Naive B cell (primary cell): ENCODE measurements around the gene SLC35G6. TPM values are rescaled to one million over a fixed set of nuclear protein-coding genes. Genes with fewer than 3 reads are reported as not detected.
"Not testable (repeated sequence)": the region's sequence is repeated elsewhere in the genome, so short reads cannot be mapped to it uniquely, and the experiment has no call there.

Experiments used
- ATAC-seq, 2 donors: fragments of 150-1000 bp; cut with Tn5 transposase; 2 replicates each; pipeline ENCODE4 v1.10.0; 2021; ENCODE audit warnings: low read depth in 2 of 2, mild to moderate bottlenecking in 2 of 2, moderate library complexity in 2 of 2
- DNase-seq: peaks from one replicate; pipeline ENCODE4 v3.0.0; 2022
- H3K27ac Mint-ChIP-seq, 6 donors: one replicate each; pipeline ENCODE4 v1.8.0; 2020 to 2022; ENCODE audit warnings: mild to moderate bottlenecking in 6 of 6, mixed read lengths in 6 of 6, moderate library complexity in 5 of 6, inconsistent platforms in 2 of 6
- H3K27me3 Mint-ChIP-seq, 3 donors: one replicate each; pipeline ENCODE4 v1.8.0; 2021 to 2022; ENCODE audit warnings: mixed read lengths in 3 of 3, mild to moderate bottlenecking in 1 of 3
- H3K36me3 Mint-ChIP-seq, 2 donors: one replicate each; pipeline ENCODE4 v1.8.0; 2020 to 2022; ENCODE audit warnings: mixed read lengths in 2 of 2, inconsistent platforms in 1 of 2, mild to moderate bottlenecking in 1 of 2
- H3K4me1 Mint-ChIP-seq, 3 donors: one replicate each; pipeline ENCODE4 v1.8.0; 2020 to 2022; ENCODE audit warnings: mixed read lengths in 3 of 3, inconsistent platforms in 1 of 3, mild to moderate bottlenecking in 1 of 3, moderate library complexity in 1 of 3
- H3K4me3 Mint-ChIP-seq, 8 donors: one replicate each; pipeline ENCODE4 v1.8.0; 2020 to 2022; ENCODE audit warnings: mild to moderate bottlenecking in 8 of 8, mixed read lengths in 8 of 8, moderate library complexity in 8 of 8, inconsistent platforms in 2 of 8
- H3K9me3 Mint-ChIP-seq, 7 donors: one replicate each; pipeline ENCODE4 v1.8.0; 2020 to 2022; ENCODE audit warnings: mixed read lengths in 7 of 7, mild to moderate bottlenecking in 5 of 7, inconsistent platforms in 2 of 7, moderate library complexity in 1 of 7
- polyA plus RNA-seq, 6 donors: library from polyadenylated mRNA; unstranded; fragments of 300-500 nt; fragmentation: Illumina TruSeq; gene quantifications; one replicate each; pipeline ENCODE4 v1.2.3, GENCODE V29; 2021; ENCODE audit warnings: low read depth in 6 of 6

The SLC35G6 gene
- polyA plus RNA-seq, 6 donors from 2014 or later, result 0.14 to 0.39 TPM; not detected in 4

DNA sequence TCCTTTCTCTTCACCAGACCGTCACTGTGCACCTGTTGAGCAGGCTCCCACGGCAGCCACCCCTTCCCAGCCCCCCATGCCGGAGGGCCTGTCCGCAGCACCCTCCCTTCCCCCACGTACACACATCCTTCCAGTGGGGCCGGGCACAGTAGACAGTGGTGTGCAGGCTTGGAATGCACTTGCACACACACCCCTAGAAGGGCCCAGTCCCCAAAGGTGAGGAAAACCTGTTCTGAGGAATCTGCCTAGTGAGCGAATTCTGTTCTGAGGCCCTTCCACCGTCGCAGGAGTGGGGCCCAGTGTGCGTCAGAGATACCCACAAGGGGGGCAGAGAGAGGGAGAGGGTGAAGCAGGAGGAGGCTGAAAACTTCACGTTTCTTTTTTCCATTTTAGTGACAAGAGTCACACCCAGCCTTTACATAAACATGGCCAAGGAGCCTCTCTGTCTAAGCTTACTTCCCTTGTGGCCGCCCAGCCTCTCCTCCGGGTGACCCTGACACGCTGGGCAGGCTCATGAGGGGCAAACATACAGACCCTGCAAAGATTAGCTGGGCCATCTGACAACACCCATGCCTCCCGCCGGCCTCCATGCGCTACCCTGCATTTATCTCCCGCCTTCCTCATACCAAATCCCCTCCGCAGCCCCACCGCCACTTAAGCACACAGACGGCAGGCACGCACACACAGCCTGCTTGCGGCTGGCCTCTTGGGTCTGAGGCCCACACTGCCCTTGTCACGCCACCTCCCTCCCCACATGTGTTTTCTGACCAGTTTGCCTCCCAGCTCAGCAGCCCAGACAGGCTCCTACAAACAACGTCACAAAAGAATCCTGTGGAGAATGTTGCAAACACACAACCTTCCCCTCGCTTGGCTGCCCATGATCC lies 3.6 kb upstream of the SLC35G6 start:
- Mint-ChIP-seq H3K4me3 (peak overlapping the region; percentile 87 to 97 (median 92)), H3K27ac (peak overlapping the region; percentile 33 to 100 (median 92)), H3K36me3 (no peaks in the 10 kb centered on the region), H3K9me3 (no peaks in the 10 kb centered on the region), H3K27me3 (no peaks in the 10 kb centered on the region), H3K4me1 (peaks cover 53 to 74% (median 65%) of the 10 kb centered on the region in 3 donors)
- DNase-seq, result no peak
- no peak for ATAC-seq

DNA sequence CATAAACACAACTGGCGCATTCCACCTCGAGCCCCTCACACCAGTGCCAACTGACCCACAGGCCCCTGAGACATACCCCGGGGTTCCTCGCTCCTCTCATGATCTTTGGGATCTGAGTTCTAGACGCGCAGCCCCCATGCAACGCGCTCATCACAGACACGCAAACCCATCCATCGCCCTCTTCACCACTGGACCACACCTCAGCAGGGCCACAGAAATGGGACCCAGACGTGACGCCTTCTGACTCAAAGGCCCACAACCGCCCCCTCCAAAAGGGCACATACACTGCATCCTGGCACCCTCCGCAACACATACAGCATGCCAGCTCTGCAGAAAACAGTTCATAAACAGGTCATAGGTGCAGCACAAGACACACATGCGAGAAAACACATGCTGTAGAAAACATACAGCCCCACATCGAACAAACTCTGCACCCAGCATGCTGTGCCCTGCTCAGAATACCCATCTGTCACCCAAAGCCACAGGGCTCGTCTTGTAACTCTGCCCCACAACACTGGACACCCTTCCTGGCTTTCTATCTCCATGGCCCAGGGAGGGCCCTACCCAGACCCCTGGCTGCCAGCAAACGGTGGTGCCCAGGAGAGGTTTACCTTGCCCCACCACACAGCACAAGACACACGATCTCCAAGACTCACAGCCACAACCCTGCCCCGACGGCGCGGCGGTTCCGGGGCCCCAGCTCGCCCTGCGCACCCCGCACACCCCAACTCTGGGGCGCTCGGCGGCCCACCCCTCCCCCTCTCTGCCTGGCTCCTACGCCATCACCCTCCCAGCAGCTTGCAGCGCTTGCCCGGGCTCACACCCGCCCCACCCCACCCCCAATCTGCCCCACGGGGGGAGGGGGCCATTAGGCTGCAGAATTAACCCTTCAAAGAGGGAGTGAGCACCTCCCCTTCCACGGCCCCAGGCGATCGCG lies 2.7 kb upstream of the SLC35G6 start:
- no peaks in the 10 kb centered on the region for H3K27me3 Mint-ChIP-seq
- peak overlapping the region; percentile 87 to 97 (median 92) for H3K4me3 Mint-ChIP-seq
- peak; percentile 44 to 47 for ATAC-seq
- peaks cover 60 to 80% (median 69%) of the 10 kb centered on the region in 3 donors for H3K4me1 Mint-ChIP-seq
- no peaks in the 10 kb centered on the region for H3K9me3 Mint-ChIP-seq
- peak; percentile 59 for DNase-seq
- H3K27ac Mint-ChIP-seq, result peak overlapping the region; percentile 86 to 100 (median 91)
- H3K36me3 Mint-ChIP-seq, result no peaks in the 10 kb centered on the region

DNA sequence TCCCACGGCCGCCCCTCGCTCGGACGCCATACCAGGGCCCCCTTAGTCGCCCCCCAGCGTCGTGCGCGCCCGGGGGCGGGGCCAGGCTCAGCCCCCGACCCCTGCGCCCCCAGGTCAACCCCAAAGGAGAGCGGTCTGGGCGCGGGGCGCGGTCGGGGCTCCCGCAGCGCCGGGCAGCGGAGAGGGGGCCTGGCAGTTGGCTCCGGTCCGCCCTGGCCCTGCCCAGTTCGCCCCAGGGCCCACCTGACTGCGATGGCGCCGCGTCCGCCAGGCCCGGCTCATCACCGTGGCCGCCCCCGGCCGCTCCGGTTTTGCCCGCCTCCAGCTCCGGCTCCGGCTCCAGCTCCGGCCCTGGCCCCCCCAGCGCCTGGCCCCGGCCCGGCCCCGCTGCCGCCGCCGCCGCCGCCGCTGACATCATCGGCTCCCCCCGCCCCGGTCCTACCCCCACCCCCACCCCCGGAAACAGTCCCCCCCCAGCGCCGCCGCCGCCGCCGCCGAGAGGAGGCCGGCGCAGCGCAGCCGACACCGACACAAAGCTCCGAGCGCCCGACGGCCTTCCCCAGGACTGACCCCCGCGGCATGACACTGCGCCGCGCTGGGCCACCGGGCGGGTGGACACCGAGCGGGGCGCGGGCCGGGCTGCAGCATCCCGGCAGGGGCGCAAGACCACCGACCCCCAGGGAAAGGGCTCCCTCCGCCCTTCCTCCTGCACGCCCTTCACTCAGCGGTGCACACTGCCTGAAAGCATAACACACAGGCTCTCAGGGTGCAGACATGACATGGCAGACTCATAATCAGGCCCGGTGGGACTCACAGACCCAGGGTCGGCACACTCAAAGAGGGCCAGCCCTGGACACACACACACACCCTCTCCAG lies 1.8 kb upstream of the SLC35G6 start, which contains the start of gene ZBTB4:
ZBTB4 (minus strand) TSS at position 419 of the 876 bp plus-strand sequence. CDS start 12,830 bp downstream, outside the sequence.
- Mint-ChIP-seq H3K4me3 (peak within 1 kb of the TSS; percentile 87 to 97 (median 94)), H3K27me3 (no peaks in the 10 kb centered on the region)

GRCh38 chr17:7480089-7480384 lies 1.2 kb upstream of the SLC35G6 start:
- H3K9me3 Mint-ChIP-seq, result no peaks in the 10 kb centered on the region

More for the DNA sequence above, 1.8 kb upstream of the SLC35G6 start, which contains the start of gene ZBTB4:
- Mint-ChIP-seq H3K27ac (peak within 1 kb of the TSS; percentile 92 to 100 (median 95)), H3K4me1 (peaks cover 62 to 75% (median 74%) of the 10 kb centered on the region in 3 donors), H3K36me3 (no peaks in the 10 kb centered on the region), H3K9me3 (no peaks in the 10 kb centered on the region)
- peak; percentile 9 to 16 for ATAC-seq
- DNase-seq, result peak; percentile 66

DNA sequence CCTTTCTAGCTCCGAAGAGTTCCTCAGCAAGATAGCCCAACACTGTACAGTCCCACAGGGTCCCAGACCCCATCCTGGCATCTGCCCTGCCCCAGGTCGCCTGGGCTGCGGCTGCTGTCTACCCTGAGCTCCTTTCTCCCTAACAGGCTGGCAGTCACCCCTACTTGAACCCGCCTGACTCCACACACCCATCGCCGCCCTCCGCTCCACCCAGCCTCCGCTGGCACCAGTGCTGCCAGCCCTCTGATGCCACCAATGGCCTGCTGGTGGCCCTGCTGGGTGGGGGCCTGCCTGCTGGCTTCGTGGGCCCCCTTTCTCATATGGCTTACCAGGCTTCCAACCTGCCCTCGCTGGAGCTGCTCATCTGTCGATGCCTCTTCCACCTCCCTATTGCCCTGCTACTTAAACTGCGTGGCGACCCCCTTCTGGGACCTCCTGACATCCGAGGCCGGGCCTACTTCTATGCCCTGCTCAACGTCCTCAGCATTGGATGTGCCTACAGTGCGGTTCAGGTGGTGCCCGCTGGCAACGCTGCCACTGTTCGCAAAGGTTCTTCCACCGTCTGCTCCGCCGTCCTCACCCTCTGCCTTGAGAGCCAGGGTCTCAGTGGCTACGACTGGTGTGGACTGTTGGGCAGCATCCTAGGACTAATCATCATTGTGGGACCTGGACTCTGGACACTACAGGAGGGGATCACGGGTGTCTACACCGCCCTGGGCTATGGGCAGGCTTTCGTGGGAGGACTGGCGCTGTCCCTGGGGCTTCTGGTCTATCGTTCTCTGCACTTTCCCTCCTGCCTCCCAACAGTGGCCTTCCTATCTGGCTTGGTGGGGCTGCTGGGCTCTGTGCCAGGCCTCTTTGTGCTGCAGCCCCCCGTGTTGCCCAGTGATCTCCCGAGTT lies 846 bp downstream of the SLC35G6 start:
- Mint-ChIP-seq H3K27ac (peak overlapping the region; percentile 92 to 100 (median 100)), H3K4me3 (peak overlapping the region; percentile 85 to 100 (median 98)), H3K4me1 (peaks cover 66 to 80% (median 79%) of the 10 kb centered on the region in 3 donors)
- H3K9me3 Mint-ChIP-seq, H3K36me3 Mint-ChIP-seq, ATAC-seq, H3K27me3 Mint-ChIP-seq, DNase-seq: not testable (repeated sequence)

More at GRCh38 chr17:7480089-7480384, 1.2 kb upstream of the SLC35G6 start:
- Mint-ChIP-seq H3K4me3 (peak overlapping the region; percentile 82 to 95 (median 93)), H3K4me1 (peaks cover 68 to 81% (median 79%) of the 10 kb centered on the region in 3 donors), H3K27ac (peak overlapping the region; percentile 84 to 100 (median 94)), H3K36me3 (no peaks in the 10 kb centered on the region), H3K27me3 (no peaks in the 10 kb centered on the region)
- DNase-seq (no peak), ATAC-seq (no peak)

DNA sequence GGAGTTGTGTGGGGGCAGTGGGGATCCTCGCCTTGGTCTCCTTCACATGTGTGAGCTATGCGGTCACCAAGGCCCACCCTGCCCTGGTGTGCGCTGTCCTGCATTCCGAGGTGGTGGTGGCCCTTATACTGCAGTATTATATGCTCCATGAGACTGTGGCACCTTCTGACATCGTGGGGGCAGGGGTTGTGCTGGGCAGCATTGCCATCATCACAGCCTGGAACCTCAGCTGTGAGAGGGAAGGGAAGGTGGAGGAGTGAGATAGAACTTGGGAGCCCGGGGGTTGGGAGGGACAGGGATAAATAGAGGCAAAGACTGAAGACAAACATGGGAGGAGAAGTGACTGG lies 1.5 kb downstream of the SLC35G6 start:
- not testable (repeated sequence) for H3K9me3 Mint-ChIP-seq, ATAC-seq, DNase-seq, H3K27me3 Mint-ChIP-seq, H3K36me3 Mint-ChIP-seq
- Mint-ChIP-seq H3K4me3 (peak overlapping the region; percentile 93 to 100 (median 99)), H3K4me1 (peaks cover 65 to 80% (median 79%) of the 10 kb centered on the region in 3 donors), H3K27ac (peak overlapping the region; percentile 99 to 100 (median 100))

DNA sequence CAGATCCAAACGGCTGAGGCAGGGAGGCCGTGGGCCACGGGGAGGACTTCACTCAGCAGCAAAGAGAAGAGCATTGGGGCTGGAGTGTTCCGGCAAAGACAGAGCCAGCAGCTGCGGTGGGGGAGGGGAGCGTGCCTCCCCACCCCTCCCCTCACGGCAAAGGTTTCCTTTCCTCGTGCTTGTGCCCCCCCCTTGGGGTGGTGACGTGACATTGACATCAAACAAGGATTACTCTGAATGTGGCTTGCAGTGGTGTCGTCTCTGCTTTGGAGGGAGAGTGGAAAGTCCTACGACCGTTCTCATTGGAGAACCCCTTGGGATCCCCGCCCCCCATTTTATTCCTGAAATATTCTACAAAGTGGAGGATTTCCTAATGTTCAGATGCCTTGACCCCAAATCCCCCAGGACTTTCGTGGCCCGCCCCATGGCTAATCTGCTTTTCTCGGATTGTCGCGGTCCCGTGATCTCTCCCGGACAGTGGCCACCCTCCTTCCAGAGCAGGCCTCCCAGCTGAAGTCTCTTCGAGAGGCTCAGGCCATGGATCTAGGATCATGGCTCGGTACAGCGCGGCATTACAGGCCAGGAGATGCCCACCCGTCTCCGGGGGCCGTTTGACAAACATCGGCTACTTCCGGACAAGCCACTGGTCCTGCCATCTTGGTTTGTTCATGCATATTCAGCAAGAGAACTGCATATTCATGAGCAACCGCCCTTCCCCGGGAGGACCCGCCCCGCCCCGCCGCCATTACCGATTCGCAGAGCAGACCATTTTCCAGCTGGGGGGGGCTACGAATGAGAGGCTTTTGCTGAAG lies 2.2 kb downstream of the SLC35G6 start:
- Mint-ChIP-seq H3K36me3 (no peaks in the 10 kb centered on the region), H3K27ac (peak overlapping the region; percentile 99 to 100 (median 100)), H3K9me3 (no peaks in the 10 kb centered on the region), H3K4me1 (peaks cover 60 to 77% (median 75%) of the 10 kb centered on the region in 3 donors), H3K4me3 (peak overlapping the region; percentile 93 to 100 (median 99)), H3K27me3 (no peaks in the 10 kb centered on the region)
- ATAC-seq, result peak; percentile 61 to 62
- peak; percentile 95 for DNase-seq

GRCh38 chr17:7484067-7484918 lies 3.0 kb downstream of the SLC35G6 start, which contains the start of gene POLR2A:
Gene POLR2A, plus strand, starts transcription at chr17:7484366.
- Mint-ChIP-seq H3K4me3 (peak within 1 kb of the TSS; percentile 93 to 100 (median 99)), H3K36me3 (no peaks in the 10 kb centered on the region), H3K27me3 (no peaks in the 10 kb centered on the region), H3K9me3 (no peaks in the 10 kb centered on the region), H3K4me1 (peaks cover 61 to 82% (median 78%) of the 10 kb centered on the region in 3 donors), H3K27ac (peak within 1 kb of the TSS; percentile 99 to 100 (median 100))
- ATAC-seq (peak; percentile 63 to 66), DNase-seq (peak; percentile 98)

- Mint-ChIP-seq H3K9me3 (no peaks in the 10 kb centered on the region), H3K36me3 (no peaks in the 10 kb centered on the region), H3K4me1 (peaks cover 63 to 85% (median 82%) of the 10 kb centered on the region in 3 donors), H3K4me3 (peak overlapping the region; percentile 93 to 100 (median 99)), H3K27ac (peak overlapping the region; percentile 99 to 100 (median 100)), H3K27me3 (no peaks in the 10 kb centered on the region)
- peak; percentile 23 to 26 for ATAC-seq
- DNase-seq, result no peak
Measured at GRCh38 chr17:7484919-7485377, 3.7 kb downstream of the SLC35G6 start.

DNA sequence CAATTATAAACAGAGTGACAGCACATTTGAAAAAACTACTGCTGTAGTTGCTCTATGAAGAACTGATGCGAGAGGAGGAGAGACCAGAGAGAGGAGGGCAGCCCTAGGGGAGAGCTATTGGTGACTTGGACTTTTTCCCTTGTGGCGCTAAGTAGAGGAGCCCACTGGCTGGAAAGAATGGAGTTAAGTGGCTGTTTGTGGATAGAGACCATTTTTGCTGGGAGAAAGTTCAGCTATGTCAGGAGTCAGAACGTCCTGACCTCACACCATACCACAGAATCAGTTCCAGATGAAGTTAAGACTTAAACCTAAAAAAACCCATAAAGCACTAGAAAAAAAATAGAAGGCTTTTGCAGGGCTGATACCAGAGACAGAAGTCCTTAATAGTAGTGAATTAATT lies 4.9 kb downstream of the SLC35G6 start:
- peak overlapping the region in 4 of 6 donors; percentile 27 to 100 (median 66) for H3K27ac Mint-ChIP-seq
- peaks cover 67 to 85% (median 85%) of the 10 kb centered on the region in 3 donors for H3K4me1 Mint-ChIP-seq
- H3K36me3 Mint-ChIP-seq, result no peaks in the 10 kb centered on the region
- H3K9me3 Mint-ChIP-seq, result no peaks in the 10 kb centered on the region
- H3K27me3 Mint-ChIP-seq, result no peaks in the 10 kb centered on the region
- H3K4me3 Mint-ChIP-seq, result peak overlapping the region; percentile 23 to 74 (median 64)
- no peak for ATAC-seq
- DNase-seq, result no peak
